GM23338 (cell line): ENCODE measurements around the gene CTAGE9. TPM values are rescaled to one million over a fixed set of nuclear protein-coding genes. Genes with fewer than 3 reads are reported as not detected.

ENCODE experiments used
- ATAC-seq: fragments of 200-7000 bp; cut with Tn5 transposase; 3 replicates; pipeline ENCODE4 v1.9.1; 2020
- DNase-seq: peaks from one replicate; pipeline ENCODE4 v3.0.0-alpha.2; 2015; ENCODE audit warnings: low spot score
- H2AFZ ChIP-seq: fragments of 200-600 bp; sonication (generic); 2 replicates; pipeline ENCODE4 v1.8.0; 2016; ENCODE audit warnings: antibody characterized with exemption, mild to moderate bottlenecking, moderate library complexity
- H3F3A ChIP-seq: fragments of 200-600 bp; sonication (generic); replicated peaks from 2 replicates; pipeline ENCODE4 v1.8.0; 2017; ENCODE audit warnings: antibody characterized with exemption, mixed run types, low read depth
- H3K27ac ChIP-seq: fragments of 200-600 bp; sonication (generic); 2 replicates; pipeline ENCODE4 v1.6.1; 2016; ENCODE audit warnings: low read depth
- H3K27me3 ChIP-seq: fragments of 200-600 bp; sonication (generic); 2 replicates; pipeline ENCODE4 v1.8.0; 2016; ENCODE audit warnings: mild to moderate bottlenecking, mixed run types, moderate library complexity; ENCODE audit not compliant: insufficient read depth
- H3K36me3 ChIP-seq: fragments of 200-600 bp; sonication (generic); 2 replicates; pipeline ENCODE4 v1.8.0; 2016; ENCODE audit warnings: mild to moderate bottlenecking; ENCODE audit not compliant: insufficient read depth
- H3K4me1 ChIP-seq: fragments of 200-600 bp; sonication (generic); 2 replicates; pipeline ENCODE4 v1.8.0; 2016; ENCODE audit warnings: mild to moderate bottlenecking, moderate library complexity; ENCODE audit not compliant: insufficient read depth
- H3K4me2 ChIP-seq: fragments of 200-600 bp; sonication (generic); 2 replicates; pipeline ENCODE4 v1.7.1; 2017; ENCODE audit warnings: mixed run types
- H3K4me3 ChIP-seq: fragments of 200-600 bp; sonication (generic); 2 replicates; pipeline ENCODE4 v1.6.1; 2016; ENCODE audit warnings: mixed run types
- H3K79me2 ChIP-seq: fragments of 200-600 bp; sonication (generic); replicated peaks from 2 replicates; pipeline ENCODE4 v1.8.0; 2017; ENCODE audit warnings: mild to moderate bottlenecking; ENCODE audit not compliant: insufficient read depth
- H3K9me2 ChIP-seq: fragments of 200-600 bp; sonication (generic); 2 replicates; pipeline ENCODE4 v1.8.0; 2017; ENCODE audit not compliant: insufficient read depth
- H4K20me1 ChIP-seq: fragments of 200-600 bp; sonication (generic); replicated peaks from 2 replicates; pipeline ENCODE4 v1.8.0; 2017; ENCODE audit warnings: mild to moderate bottlenecking; ENCODE audit not compliant: insufficient read depth
- H3K27ac Mint-ChIP-seq: 2 replicates; pipeline ENCODE4 v1.8.0; 2020; ENCODE audit warnings: inconsistent platforms, mild to moderate bottlenecking, moderate library complexity, mixed read lengths
- H3K27me3 Mint-ChIP-seq: 3 replicates; pipeline ENCODE4 v1.8.0; 2022; ENCODE audit warnings: low read depth, mild to moderate bottlenecking, moderate library complexity, mixed read lengths, inconsistent platforms; ENCODE audit not compliant: insufficient read depth, poor library complexity
- H3K36me3 Mint-ChIP-seq: 3 replicates; pipeline ENCODE4 v1.8.0; 2021; ENCODE audit warnings: low read depth, mild to moderate bottlenecking, inconsistent platforms, moderate library complexity, mixed read lengths
- H3K4me1 Mint-ChIP-seq: 3 replicates; pipeline ENCODE4 v1.8.0; 2020; ENCODE audit warnings: mild to moderate bottlenecking, inconsistent platforms, mixed read lengths
- H3K4me3 Mint-ChIP-seq: 3 replicates; pipeline ENCODE4 v1.8.0; 2021; ENCODE audit warnings: moderate library complexity, mild to moderate bottlenecking, inconsistent platforms, mixed read lengths
- H3K9me3 Mint-ChIP-seq: 3 replicates; pipeline ENCODE4 v1.8.0; 2020; ENCODE audit warnings: moderate library complexity, mild to moderate bottlenecking, inconsistent platforms, mixed read lengths
- CREB1 ChIP-seq: fragments of 250-450 bp; sonication (Bioruptor Pico); IDR thresholded peaks from 2 replicates; pipeline ENCODE4 v1.5.0; 2020; ENCODE audit warnings: low read depth, mild to moderate bottlenecking, moderate library complexity
- CTCF ChIP-seq, 2 experiments: fragments of 200-600 bp in 1 of 2; sonication (generic) in 1 of 2; conservative IDR thresholded peaks; 2 replicates each; pipeline versions ENCODE4 v1.5.1 to v1.6.1; 2016 to 2017; ENCODE audit warnings: antibody characterized with exemption in 2 of 2, low read depth in 2 of 2, mild to moderate bottlenecking in 2 of 2, moderate library complexity in 1 of 2
- EZH2 ChIP-seq: fragments of 200-600 bp; sonication (generic); IDR thresholded peaks from one replicate; pipeline ENCODE4 v1.8.0; 2017; ENCODE audit warnings: antibody characterized with exemption, mild to moderate bottlenecking, low read depth; ENCODE audit not compliant: unreplicated experiment
- POLR2AphosphoS5 ChIP-seq: IDR thresholded peaks from 2 replicates; pipeline ENCODE4 v1.6.1; 2016; ENCODE audit warnings: antibody characterized with exemption, low read depth
- polyA plus RNA-seq: library from polyadenylated mRNA; unstranded; fragments of >200 nt; fragmentation: Nextera tagmentation; extraction: Ambion mirVana; gene quantifications from 2 replicates; pipeline ENCODE4 v1.2.1, GENCODE V29; 2016
- total RNA-seq: library from RNA; depleted of rRNA; stranded (reverse); fragments of >200 nt; shearing (Covaris generic); gene quantifications from 2 replicates; pipeline ENCODE4 v1.2.3, GENCODE V29; 2014
- TF ChIP-seq, protein P1 (sequence below): fragments of 250-450 bp; sonication (Bioruptor Pico); IDR thresholded peaks from 2 replicates; pipeline ENCODE4 v1.5.0; 2020; ENCODE audit warnings: mild to moderate bottlenecking, moderate library complexity
- TF ChIP-seq, protein P2 (sequence below): IDR thresholded peaks from one replicate; pipeline ENCODE4 v1.6.1; 2018; ENCODE audit warnings: antibody characterized with exemption; ENCODE audit not compliant: unreplicated experiment

The CTAGE9 gene
- total and polyA plus RNA-seq, 2 experiments from 2014 or later = 0.10 to 0.13 TPM

- TF ChIP-seq CTCF (conservative IDR thresholded peaks at IDR 0.05; ENCODE audit: low read depth in 2 of 2) (no peak), EZH2 (no peak), POLR2AphosphoS5 (no peak), CREB1 (CRISPR knock-in tag) (no peak)
These were observed 10.3 kb upstream of the CTAGE9 start (continued) for GRCh38 chr6:131721161-131721560.

- H3K9me3 Mint-ChIP-seq = no peaks in the 10 kb centered on the region
- ATAC-seq = no peak
These were observed 7.2 kb upstream of the CTAGE9 start for GRCh38 chr6:131717836-131718542.

More at GRCh38 chr6:131717836-131718542, 7.2 kb upstream of the CTAGE9 start:
- Mint-ChIP-seq H3K27ac (no peak overlapping the region), H3K4me1 (no peaks in the 10 kb centered on the region), H3K27me3 (peaks cover 3% of the 10 kb centered on the region), H3K36me3 (no peaks in the 10 kb centered on the region), H3K4me3 (no peak overlapping the region)
- Histone ChIP-seq H3K4me3 (no peak overlapping the region), H3K79me2 (no peaks in the 10 kb centered on the region), H3K4me2 (no peak overlapping the region), H3F3A (no peaks in the 10 kb centered on the region), H2AFZ (no peak overlapping the region), H4K20me1 (no peaks in the 10 kb centered on the region), H3K27me3 (no peaks in the 10 kb centered on the region), H3K4me1 (no peaks in the 10 kb centered on the region), H3K9me2 (no peaks in the 10 kb centered on the region), H3K27ac (no peak overlapping the region), H3K36me3 (no peaks in the 10 kb centered on the region)
- TF ChIP-seq, protein P1, sequence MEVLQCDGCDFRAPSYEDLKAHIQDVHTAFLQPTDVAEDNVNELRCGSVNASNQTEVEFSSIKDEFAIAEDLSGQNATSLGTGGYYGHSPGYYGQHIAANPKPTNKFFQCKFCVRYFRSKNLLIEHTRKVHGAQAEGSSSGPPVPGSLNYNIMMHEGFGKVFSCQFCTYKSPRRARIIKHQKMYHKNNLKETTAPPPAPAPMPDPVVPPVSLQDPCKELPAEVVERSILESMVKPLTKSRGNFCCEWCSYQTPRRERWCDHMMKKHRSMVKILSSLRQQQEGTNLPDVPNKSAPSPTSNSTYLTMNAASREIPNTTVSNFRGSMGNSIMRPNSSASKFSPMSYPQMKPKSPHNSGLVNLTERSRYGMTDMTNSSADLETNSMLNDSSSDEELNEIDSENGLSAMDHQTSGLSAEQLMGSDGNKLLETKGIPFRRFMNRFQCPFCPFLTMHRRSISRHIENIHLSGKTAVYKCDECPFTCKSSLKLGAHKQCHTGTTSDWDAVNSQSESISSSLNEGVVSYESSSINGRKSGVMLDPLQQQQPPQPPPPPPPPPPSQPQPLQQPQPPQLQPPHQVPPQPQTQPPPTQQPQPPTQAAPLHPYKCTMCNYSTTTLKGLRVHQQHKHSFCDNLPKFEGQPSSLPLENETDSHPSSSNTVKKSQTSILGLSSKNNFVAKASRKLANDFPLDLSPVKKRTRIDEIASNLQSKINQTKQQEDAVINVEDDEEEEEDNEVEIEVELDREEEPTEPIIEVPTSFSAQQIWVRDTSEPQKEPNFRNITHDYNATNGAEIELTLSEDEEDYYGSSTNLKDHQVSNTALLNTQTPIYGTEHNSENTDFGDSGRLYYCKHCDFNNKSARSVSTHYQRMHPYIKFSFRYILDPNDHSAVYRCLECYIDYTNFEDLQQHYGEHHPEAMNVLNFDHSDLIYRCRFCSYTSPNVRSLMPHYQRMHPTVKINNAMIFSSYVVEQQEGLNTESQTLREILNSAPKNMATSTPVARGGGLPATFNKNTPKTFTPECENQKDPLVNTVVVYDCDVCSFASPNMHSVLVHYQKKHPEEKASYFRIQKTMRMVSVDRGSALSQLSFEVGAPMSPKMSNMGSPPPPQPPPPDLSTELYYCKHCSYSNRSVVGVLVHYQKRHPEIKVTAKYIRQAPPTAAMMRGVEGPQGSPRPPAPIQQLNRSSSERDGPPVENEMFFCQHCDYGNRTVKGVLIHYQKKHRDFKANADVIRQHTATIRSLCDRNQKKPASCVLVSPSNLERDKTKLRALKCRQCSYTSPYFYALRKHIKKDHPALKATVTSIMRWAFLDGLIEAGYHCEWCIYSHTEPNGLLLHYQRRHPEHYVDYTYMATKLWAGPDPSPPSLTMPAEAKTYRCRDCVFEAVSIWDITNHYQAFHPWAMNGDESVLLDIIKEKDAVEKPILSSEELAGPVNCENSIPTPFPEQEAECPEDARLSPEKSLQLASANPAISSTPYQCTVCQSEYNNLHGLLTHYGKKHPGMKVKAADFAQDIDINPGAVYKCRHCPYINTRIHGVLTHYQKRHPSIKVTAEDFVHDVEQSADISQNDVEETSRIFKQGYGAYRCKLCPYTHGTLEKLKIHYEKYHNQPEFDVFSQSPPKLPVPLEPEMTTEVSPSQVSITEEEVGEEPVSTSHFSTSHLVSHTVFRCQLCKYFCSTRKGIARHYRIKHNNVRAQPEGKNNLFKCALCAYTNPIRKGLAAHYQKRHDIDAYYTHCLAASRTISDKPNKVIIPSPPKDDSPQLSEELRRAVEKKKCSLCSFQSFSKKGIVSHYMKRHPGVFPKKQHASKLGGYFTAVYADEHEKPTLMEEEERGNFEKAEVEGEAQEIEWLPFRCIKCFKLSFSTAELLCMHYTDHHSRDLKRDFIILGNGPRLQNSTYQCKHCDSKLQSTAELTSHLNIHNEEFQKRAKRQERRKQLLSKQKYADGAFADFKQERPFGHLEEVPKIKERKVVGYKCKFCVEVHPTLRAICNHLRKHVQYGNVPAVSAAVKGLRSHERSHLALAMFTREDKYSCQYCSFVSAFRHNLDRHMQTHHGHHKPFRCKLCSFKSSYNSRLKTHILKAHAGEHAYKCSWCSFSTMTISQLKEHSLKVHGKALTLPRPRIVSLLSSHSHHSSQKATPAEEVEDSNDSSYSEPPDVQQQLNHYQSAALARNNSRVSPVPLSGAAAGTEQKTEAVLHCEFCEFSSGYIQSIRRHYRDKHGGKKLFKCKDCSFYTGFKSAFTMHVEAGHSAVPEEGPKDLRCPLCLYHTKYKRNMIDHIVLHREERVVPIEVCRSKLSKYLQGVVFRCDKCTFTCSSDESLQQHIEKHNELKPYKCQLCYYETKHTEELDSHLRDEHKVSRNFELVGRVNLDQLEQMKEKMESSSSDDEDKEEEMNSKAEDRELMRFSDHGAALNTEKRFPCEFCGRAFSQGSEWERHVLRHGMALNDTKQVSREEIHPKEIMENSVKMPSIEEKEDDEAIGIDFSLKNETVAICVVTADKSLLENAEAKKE = no peak
- TF ChIP-seq CREB1 (CRISPR knock-in tag) = no peak
- TF ChIP-seq, protein P2, sequence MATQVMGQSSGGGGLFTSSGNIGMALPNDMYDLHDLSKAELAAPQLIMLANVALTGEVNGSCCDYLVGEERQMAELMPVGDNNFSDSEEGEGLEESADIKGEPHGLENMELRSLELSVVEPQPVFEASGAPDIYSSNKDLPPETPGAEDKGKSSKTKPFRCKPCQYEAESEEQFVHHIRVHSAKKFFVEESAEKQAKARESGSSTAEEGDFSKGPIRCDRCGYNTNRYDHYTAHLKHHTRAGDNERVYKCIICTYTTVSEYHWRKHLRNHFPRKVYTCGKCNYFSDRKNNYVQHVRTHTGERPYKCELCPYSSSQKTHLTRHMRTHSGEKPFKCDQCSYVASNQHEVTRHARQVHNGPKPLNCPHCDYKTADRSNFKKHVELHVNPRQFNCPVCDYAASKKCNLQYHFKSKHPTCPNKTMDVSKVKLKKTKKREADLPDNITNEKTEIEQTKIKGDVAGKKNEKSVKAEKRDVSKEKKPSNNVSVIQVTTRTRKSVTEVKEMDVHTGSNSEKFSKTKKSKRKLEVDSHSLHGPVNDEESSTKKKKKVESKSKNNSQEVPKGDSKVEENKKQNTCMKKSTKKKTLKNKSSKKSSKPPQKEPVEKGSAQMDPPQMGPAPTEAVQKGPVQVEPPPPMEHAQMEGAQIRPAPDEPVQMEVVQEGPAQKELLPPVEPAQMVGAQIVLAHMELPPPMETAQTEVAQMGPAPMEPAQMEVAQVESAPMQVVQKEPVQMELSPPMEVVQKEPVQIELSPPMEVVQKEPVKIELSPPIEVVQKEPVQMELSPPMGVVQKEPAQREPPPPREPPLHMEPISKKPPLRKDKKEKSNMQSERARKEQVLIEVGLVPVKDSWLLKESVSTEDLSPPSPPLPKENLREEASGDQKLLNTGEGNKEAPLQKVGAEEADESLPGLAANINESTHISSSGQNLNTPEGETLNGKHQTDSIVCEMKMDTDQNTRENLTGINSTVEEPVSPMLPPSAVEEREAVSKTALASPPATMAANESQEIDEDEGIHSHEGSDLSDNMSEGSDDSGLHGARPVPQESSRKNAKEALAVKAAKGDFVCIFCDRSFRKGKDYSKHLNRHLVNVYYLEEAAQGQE = no peak
- no peak for TF ChIP-seq CTCF (conservative IDR thresholded peaks at IDR 0.05; ENCODE audit: low read depth in 2 of 2)
- DNase-seq = no peak
